HG03045 (cell line): Measurements from ENCODE around the gene DISP2.

Experiments
- ATAC-seq: cut with Tn5 transposase; IDR thresholded peaks from one replicate; pipeline ENCODE4 v1.9.1; 2021; ENCODE audit warnings: mild to moderate bottlenecking, moderate library complexity; ENCODE audit not compliant: unreplicated experiment

DISP2 gene

DNA sequence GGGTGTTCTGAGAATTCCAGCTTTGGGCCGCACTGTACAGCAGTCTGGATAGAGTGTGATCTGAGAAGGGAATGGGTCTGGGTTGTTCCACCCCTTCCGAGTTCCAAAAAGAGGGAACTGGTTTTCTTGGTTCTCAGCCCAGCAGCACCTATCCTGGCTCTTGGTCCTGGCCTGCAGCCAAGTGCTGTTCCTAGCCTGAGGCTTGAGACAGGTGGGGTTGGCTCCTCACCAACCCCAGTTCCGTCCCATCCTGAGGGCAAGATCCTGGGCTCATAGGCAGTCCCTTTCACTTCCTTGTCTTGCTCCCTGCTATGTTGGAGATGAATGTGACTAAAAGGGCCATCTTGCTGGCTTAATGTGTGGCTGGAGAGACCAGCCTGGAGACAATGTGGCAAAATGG is 62.8 kb downstream of the DISP2 start:
- ATAC-seq = no peak

DNA sequence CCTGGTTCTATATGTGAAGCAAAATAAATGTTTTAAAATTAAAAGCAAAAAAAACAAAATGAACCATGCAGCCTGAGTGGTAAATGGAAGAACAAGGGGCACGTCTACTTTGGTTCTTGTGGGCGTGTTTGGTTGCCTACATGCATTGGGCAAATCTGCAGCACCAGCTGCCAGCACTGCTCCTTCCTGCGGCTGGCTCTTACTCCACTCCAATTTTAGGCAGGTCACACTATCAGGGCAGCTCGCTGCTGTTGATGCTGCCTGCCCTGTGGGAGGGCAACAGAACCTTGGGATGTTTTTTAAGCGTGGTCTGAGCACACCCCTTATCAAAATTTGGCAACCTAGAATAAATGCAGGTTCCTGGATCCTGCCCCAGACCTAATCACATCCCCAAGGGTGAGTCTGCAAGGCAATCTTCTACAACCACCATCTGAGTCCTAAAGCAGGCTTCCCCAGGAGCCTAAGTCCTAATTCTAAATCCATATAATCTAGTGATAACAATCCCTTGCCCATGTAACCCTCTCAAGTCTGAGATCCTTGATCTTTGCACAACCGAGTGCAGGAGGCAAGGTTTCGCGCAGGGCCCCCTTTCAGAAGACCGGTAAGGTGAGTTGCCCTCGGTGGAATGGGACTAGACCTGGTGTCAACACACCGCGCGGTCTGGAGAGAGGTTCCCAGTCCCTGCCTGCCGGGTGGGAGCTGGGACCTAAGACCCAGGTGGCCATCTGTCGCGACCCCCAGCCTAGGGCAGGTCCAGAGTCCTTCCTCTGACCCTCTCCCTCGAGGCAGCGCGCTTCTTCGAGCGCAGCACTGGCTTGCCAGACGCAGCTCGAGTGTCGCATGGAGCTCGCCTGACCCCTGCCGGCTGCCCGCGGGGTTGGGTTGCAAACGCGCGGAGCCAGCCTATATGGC is 63.5 kb downstream of the DISP2 start:
- ATAC-seq = no peak

DNA sequence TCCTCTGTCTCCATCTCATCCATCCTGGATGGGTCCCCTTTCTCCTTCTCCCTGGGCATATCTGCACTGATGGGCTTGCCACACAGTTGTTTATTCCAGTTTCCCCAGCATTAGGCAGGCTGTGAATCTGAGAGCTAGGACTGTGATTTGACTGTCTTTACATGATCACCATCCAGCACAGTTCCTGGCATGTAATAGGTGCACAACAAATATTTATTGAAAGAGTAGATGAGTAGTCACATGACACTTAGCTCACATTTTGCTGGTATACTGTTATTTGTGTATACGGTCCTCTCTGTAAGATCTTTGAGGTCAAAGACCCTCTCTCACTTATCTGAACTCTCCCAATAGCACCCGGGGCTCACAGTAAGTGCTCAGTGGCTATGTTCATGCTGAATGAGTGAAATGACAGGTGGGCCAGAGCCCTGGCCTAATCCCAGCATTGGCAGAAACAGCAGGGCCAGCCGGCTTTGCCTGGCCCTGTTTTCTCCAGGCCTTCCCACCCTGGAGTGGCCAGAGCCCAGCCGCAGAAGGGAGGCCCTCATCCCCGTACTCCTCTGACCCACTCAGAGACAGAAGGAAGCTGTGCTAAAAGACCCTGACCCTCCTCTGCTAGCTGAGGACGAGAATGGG is 66.6 kb downstream of the DISP2 start:
- ATAC-seq = no peak

- no peak for ATAC-seq
Measured at GRCh38 chr15:40425681-40426080, 67.7 kb downstream of the DISP2 start.

- no peak for ATAC-seq
Measured at GRCh38 chr15:40427188-40427587, 69.2 kb downstream of the DISP2 start.

GRCh38 chr15:40428185-40428584 is 70.2 kb downstream of the DISP2 start:
- no peak for ATAC-seq
